GM10248 (cell line): ENCODE results near the gene SLC26A9.

Experiments
- CTCF ChIA-PET: fragments of 300-600 bp; sonication (Branson Sonifier 250); formaldehyde crosslinking; extraction: SDS; loops from one replicate; lab custom pipeline; 2021; ENCODE audit warnings: antibody characterized with exemption; lab: Yijun Ruan, JAX
- POLR2A ChIA-PET: fragments of 350-650 bp; sonication (Branson Sonifier 250); formaldehyde crosslinking; extraction: SDS; loops from one replicate; lab custom pipeline; 2020; ENCODE audit warnings: antibody characterized with exemption; lab: Yijun Ruan, JAX
- DNase-seq: peaks from one replicate; pipeline ENCODE4 v3.0.0; 2012; ENCODE audit errors: extremely low spot score
- CTCF ChIP-seq: IDR thresholded peaks from 2 replicates; pipeline ENCODE4 v1.5.1; 2012; ENCODE audit warnings: mild to moderate bottlenecking, low read depth; ENCODE audit errors: extremely low read depth, missing control alignments, control extremely low read depth

The SLC26A9 gene

GRCh38 chr1:205970486-205970885 is 27.2 kb upstream of the SLC26A9 start:
- CTCF ChIA-PET = interaction anchor here (0.8 to 2.2 kb wide), 5 partner anchors 8 to 178 kb away, joined by 3 to 9 read pairs (median 4); no protein-coding TSS in a partner anchor

GRCh38 chr1:205969229-205969628 is 26.0 kb upstream of the SLC26A9 start:
- no peak for TF ChIP-seq CTCF
- ChIA-PET POLR2A (no interaction called here), CTCF (interaction anchor here (0.9 to 3.6 kb wide), 6 partner anchors 9 to 177 kb away, joined by 3 to 30 read pairs (median 4); no protein-coding TSS in a partner anchor)
- no peak for DNase-seq

More at GRCh38 chr1:205970486-205970885, 27.2 kb upstream of the SLC26A9 start:
- POLR2A ChIA-PET = no interaction called here
- TF ChIP-seq CTCF = no peak
- no peak for DNase-seq

GRCh38 chr1:205967554-205968335 is 24.5 kb upstream of the SLC26A9 start:
- DNase-seq = no peak
- ChIA-PET CTCF (interaction anchor here (1.0 to 3.6 kb wide), 4 partner anchors 10 to 138 kb away, joined by 3 to 30 read pairs (median 6); no protein-coding TSS in a partner anchor), POLR2A (no interaction called here)
- TF ChIP-seq CTCF = no peak

DNA sequence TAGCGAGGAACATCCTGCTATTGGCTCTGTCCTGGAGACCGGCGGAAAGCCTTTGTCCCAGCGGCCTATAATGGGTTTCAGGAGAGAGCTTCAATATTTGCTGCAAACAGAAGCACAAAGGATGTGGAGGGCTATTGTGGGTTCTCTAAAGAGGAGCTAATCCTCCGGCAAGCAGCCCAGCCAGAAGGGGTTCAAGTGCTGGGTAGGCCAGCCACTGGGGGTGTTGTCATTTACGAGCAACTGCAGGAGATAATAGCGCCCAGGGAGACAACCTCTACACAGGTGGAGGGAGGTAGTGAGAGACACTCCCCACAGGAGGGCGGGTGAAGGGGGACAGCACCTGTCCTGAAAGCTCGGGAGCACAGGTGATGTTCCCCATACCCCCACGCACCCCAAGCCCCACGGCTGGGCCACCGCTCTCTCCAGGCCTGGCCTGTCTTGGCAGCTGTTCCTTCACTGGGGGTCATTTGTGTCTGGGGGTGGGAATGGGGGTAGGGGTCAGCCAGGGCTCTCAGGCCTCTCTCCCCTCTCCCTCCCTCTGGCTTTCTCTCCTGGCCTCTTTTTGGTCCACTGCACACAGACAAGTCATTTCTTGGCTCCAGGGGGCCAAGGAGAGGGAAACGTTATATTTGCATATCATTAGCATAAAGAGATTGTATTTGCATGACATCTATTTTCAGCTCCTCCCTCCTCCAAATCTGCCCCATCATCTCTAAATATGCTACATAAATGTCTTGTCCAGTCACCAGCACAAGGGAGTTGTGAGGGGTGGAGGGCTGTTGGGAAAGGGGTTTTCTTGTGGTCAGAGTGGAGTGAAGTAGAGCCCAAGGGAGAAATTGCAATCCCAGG is 22.0 kb upstream of the SLC26A9 start:
- no peak for TF ChIP-seq CTCF
- POLR2A ChIA-PET = no interaction called here
- DNase-seq = no peak
- CTCF ChIA-PET = interaction anchor here (1.1 to 2.7 kb wide), 4 partner anchors 12 to 173 kb away, joined by 3 to 15 read pairs (median 6); no protein-coding TSS in a partner anchor

GRCh38 chr1:205963352-205964155 is 20.3 kb upstream of the SLC26A9 start:
- POLR2A ChIA-PET = no interaction called here
- no peak for DNase-seq
- CTCF ChIA-PET = interaction anchor here (1.0 to 7.7 kb wide), 5 partner anchors 13 to 143 kb away, joined by 3 to 62 read pairs (median 3); no protein-coding TSS in a partner anchor
- TF ChIP-seq CTCF = no peak
